Measurements from ENCODE around the gene LKAAEAR1. TPM values are rescaled to one million over a fixed set of nuclear protein-coding genes. Genes with fewer than 3 reads are reported as not detected.

Gene LKAAEAR1
- total RNA-seq, 4 donors from 2014 or later, result not detected

DNA sequence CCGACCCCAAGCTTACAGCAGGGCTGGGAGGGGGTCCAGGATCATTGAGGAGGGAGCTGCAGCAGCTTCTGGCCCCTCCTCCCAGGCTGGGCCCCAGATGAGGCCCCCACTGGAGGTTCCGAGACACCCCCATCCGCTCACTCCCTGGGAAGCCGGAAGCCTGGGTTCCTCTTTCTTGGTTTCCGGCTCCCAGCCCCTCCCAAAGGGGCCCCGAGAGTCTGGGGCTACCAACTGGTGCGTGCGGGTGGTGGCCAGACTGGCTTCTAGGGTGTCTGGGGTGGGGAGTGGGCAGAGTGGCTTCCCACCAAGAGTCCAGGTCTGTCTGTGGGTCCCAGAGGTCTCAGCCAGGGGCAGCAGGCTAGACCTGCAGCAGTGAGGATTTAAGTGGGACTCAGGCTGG, 7.1 kb downstream of the LKAAEAR1 start:
- Histone ChIP-seq H3K4me3 (peak overlapping the region; percentile 81), H3K27me3 (no peaks in the 10 kb centered on the region), H3K9me3 (no peaks in the 10 kb centered on the region), H3K4me1 (peaks cover 47% of the 10 kb centered on the region), H3K27ac (no peak overlapping the region), H3K36me3 (peaks cover 27% of the 10 kb centered on the region)
- no peak for DNase-seq (ENCODE audit: low spot score in 2 of 2)
- no peak for TF ChIP-seq EP300 (IDR thresholded peaks at IDR 0.05)
- no peak for TF ChIP-seq POLR2AphosphoS5 (IDR thresholded peaks at IDR 0.05)
- no peak for TF ChIP-seq CTCF (IDR thresholded peaks at IDR 0.05)
- TF ChIP-seq POLR2A (IDR thresholded peaks at IDR 0.05), result no peak
- WGBS, result 83% methylated on average over 4 of the region's 8 CpGs

- DNase-seq (ENCODE audit: low spot score in 2 of 2), result no peak
- WGBS, result 73% methylated on average over 14 of the region's 22 CpGs
- Histone ChIP-seq H3K9me3 (no peaks in the 10 kb centered on the region), H3K4me3 (peak overlapping the region; percentile 81), H3K27me3 (no peaks in the 10 kb centered on the region), H3K4me1 (peaks cover 47% of the 10 kb centered on the region), H3K27ac (no peak overlapping the region), H3K36me3 (peaks cover 34% of the 10 kb centered on the region)
- no peak for TF ChIP-seq CTCF (IDR thresholded peaks at IDR 0.05)
- no peak for TF ChIP-seq EP300 (IDR thresholded peaks at IDR 0.05)
- TF ChIP-seq POLR2AphosphoS5 (IDR thresholded peaks at IDR 0.05), result no peak
- TF ChIP-seq POLR2A (IDR thresholded peaks at IDR 0.05), result no peak
Measured at GRCh38 chr20:64076061-64076997, 7.9 kb downstream of the LKAAEAR1 start.

DNA sequence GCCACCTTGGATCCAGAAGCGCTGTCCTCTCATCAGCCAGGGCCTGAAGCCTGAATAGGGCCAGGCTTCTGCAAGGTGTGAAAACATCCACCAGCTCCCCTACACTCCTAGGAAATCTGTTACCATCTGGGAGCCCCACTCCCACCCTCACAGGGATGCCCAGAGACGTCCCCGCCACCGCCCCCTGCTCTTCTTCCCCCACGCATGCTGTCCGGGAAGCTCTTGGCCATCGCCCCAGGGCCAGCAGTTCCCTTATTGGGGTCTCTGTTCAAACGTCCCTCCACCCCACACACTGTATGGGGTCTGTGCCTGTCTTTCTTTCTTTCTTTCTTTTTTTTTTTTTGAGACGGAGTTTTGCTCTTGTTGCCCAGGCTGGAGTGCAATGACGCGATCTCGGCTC, 8.6 kb downstream of the LKAAEAR1 start:
- DNase-seq (ENCODE audit: low spot score in 2 of 2), result no peak
- TF ChIP-seq CTCF (IDR thresholded peaks at IDR 0.05), result no peak
- Histone ChIP-seq H3K4me1 (peaks cover 47% of the 10 kb centered on the region), H3K27ac (no peak overlapping the region), H3K27me3 (no peaks in the 10 kb centered on the region), H3K36me3 (peaks cover 38% of the 10 kb centered on the region), H3K9me3 (no peaks in the 10 kb centered on the region), H3K4me3 (no peak overlapping the region)
- 84% methylated on average over 12 of the region's 12 CpGs for WGBS

- TF ChIP-seq CTCF (IDR thresholded peaks at IDR 0.05), result no peak
- no peak for TF ChIP-seq POLR2AphosphoS5 (IDR thresholded peaks at IDR 0.05)
- no peak for TF ChIP-seq POLR2A (IDR thresholded peaks at IDR 0.05)
- TF ChIP-seq EP300 (IDR thresholded peaks at IDR 0.05), result no peak
- Histone ChIP-seq H3K36me3 (peaks cover 38% of the 10 kb centered on the region), H3K27ac (no peak overlapping the region)
Measured at GRCh38 chr20:64074963-64075362, 9.2 kb downstream of the LKAAEAR1 start.

GRCh38 chr20:64074184-64074789, 9.9 kb downstream of the LKAAEAR1 start:
- TF ChIP-seq POLR2A (IDR thresholded peaks at IDR 0.05) (no peak), EP300 (IDR thresholded peaks at IDR 0.05) (no peak), POLR2AphosphoS5 (IDR thresholded peaks at IDR 0.05) (no peak), CTCF (IDR thresholded peaks at IDR 0.05) (no peak)
- 75% methylated on average over 12 of the region's 28 CpGs for WGBS
- DNase-seq (ENCODE audit: low spot score in 2 of 2), result no peak

More at GRCh38 chr20:64074963-64075362, 9.2 kb downstream of the LKAAEAR1 start:
- Histone ChIP-seq H3K4me1 (peaks cover 43% of the 10 kb centered on the region), H3K27me3 (no peaks in the 10 kb centered on the region), H3K9me3 (no peaks in the 10 kb centered on the region), H3K4me3 (no peak overlapping the region)
- no peak for DNase-seq (ENCODE audit: low spot score in 2 of 2)
- 87% methylated on average over 6 of the region's 8 CpGs for WGBS

More at GRCh38 chr20:64074184-64074789, 9.9 kb downstream of the LKAAEAR1 start:
- H3K4me3 ChIP-seq, result no peak overlapping the region
- H3K27ac ChIP-seq, result no peak overlapping the region
- no peaks in the 10 kb centered on the region for H3K27me3 ChIP-seq
- peaks cover 40% of the 10 kb centered on the region for H3K4me1 ChIP-seq
- no peaks in the 10 kb centered on the region for H3K9me3 ChIP-seq
- peaks cover 38% of the 10 kb centered on the region for H3K36me3 ChIP-seq
